Measurements from ENCODE around the gene TANGO6. TPM values are rescaled to one million over a fixed set of nuclear protein-coding genes. Genes with fewer than 3 reads are reported as not detected.

Gene TANGO6
- polyA plus RNA-seq, 1 donor (not counting 4 experiments of a cell fraction or from before 2014, with no cell fraction given) = 13.1 TPM

- no peaks in the 10 kb centered on the region for H3K79me2 ChIP-seq (ENCODE audit: control insufficient read depth, insufficient read depth, low read length)
- FAIRE-seq = peak; percentile 82
- H3K27ac ChIP-seq (ENCODE audit: control insufficient read depth, insufficient read depth, low read length) = peak overlapping the region; percentile 27
- H3K9me1 ChIP-seq (ENCODE audit: control insufficient read depth, extremely low read depth, insufficient read depth, low read length) = no peaks in the 10 kb centered on the region
- no peaks in the 10 kb centered on the region for H3K36me3 ChIP-seq (ENCODE audit: control insufficient read depth in 2 of 2, extremely low read depth in 1 of 2, insufficient read depth in 2 of 2, low read length in 2 of 2)
- no peaks in the 10 kb centered on the region for H4K20me1 ChIP-seq (ENCODE audit: control insufficient read depth, extremely low read depth, insufficient read depth, low read length)
- H3K4me2 ChIP-seq (ENCODE audit: control insufficient read depth, extremely low read depth, insufficient read depth, low read depth, low read length) = peak overlapping the region; percentile 37
- H3K9me3 ChIP-seq (ENCODE audit: control insufficient read depth, low read depth, low read length) = no peaks in the 10 kb centered on the region
- H3K27me3 ChIP-seq (ENCODE audit: control insufficient read depth, extremely low read depth, insufficient read depth, low read length) = no peaks in the 10 kb centered on the region
- peaks cover 77% of the 10 kb centered on the region for H3K4me1 ChIP-seq (ENCODE audit: control insufficient read depth, extremely low read depth, insufficient read depth, low read length)
- no peak overlapping the region for H2AFZ ChIP-seq (ENCODE audit: control insufficient read depth, low read length)
- H3K9ac ChIP-seq (ENCODE audit: control insufficient read depth, extremely low read depth, insufficient read depth, low read length) = no peak overlapping the region
- dilution Hi-C loops (cut with MboI; ENCODE audit: extremely low pct_ligation_motif_present, low sequenced_read_pairs) = no loop called here
- DNase-seq (ENCODE audit: low read depth, low spot score) = peak; percentile 70
- no peak for TF ChIP-seq EZH2 (IDR thresholded peaks at IDR 0.05; ENCODE audit: low read length)
- TF ChIP-seq, protein P1, sequence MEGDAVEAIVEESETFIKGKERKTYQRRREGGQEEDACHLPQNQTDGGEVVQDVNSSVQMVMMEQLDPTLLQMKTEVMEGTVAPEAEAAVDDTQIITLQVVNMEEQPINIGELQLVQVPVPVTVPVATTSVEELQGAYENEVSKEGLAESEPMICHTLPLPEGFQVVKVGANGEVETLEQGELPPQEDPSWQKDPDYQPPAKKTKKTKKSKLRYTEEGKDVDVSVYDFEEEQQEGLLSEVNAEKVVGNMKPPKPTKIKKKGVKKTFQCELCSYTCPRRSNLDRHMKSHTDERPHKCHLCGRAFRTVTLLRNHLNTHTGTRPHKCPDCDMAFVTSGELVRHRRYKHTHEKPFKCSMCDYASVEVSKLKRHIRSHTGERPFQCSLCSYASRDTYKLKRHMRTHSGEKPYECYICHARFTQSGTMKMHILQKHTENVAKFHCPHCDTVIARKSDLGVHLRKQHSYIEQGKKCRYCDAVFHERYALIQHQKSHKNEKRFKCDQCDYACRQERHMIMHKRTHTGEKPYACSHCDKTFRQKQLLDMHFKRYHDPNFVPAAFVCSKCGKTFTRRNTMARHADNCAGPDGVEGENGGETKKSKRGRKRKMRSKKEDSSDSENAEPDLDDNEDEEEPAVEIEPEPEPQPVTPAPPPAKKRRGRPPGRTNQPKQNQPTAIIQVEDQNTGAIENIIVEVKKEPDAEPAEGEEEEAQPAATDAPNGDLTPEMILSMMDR (optimal IDR thresholded peaks at IDR 0.05 in 1 of 3, IDR thresholded peaks at IDR 0.05 in 1 of 3, conservative IDR thresholded peaks at IDR 0.05 in 1 of 3; ENCODE audit: extremely low read depth in 1 of 3, insufficient read depth in 2 of 3, low read length in 3 of 3) = no peak
- no peak overlapping the region for H3K4me3 ChIP-seq (ENCODE audit: control insufficient read depth in 2 of 3, extremely low read depth in 1 of 3, insufficient read depth in 2 of 3, low read depth in 1 of 3, low read length in 3 of 3)
Measured at GRCh38 chr16:68991075-68991474, 147.7 kb downstream of the TANGO6 start.

DNA sequence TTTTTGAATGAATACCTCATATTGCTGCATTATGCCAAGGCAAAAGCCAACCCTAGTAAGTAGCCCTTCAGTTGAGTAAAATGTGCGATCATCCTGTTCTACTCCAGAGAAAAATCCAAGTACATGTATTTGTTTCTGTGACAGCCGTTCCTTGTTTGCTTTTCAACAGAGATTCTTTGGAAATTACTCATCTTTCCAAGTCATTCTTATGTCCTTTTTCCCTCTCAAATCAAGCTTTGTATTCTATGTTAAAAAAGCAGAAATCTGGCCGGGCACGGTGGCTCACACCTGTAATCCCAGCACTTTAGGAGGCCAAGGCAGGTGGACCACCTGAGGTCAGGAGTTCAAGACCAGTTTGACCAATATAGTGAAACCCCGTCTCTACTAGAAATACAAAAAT, 149.2 kb downstream of the TANGO6 start:
- no peaks in the 10 kb centered on the region for H4K20me1 ChIP-seq (ENCODE audit: control insufficient read depth, extremely low read depth, insufficient read depth, low read length)
- DNase-seq (ENCODE audit: low read depth, low spot score) = no peak
- peak overlapping the region; percentile 29 for H3K4me2 ChIP-seq (ENCODE audit: control insufficient read depth, extremely low read depth, insufficient read depth, low read depth, low read length)
- dilution Hi-C loops (cut with MboI; ENCODE audit: extremely low pct_ligation_motif_present, low sequenced_read_pairs) = no loop called here
- H3K9me1 ChIP-seq (ENCODE audit: control insufficient read depth, extremely low read depth, insufficient read depth, low read length) = no peaks in the 10 kb centered on the region
- H3K4me1 ChIP-seq (ENCODE audit: control insufficient read depth, extremely low read depth, insufficient read depth, low read length) = peaks cover 77% of the 10 kb centered on the region
- no peaks in the 10 kb centered on the region for H3K36me3 ChIP-seq (ENCODE audit: control insufficient read depth in 2 of 2, extremely low read depth in 1 of 2, insufficient read depth in 2 of 2, low read length in 2 of 2)
- H2AFZ ChIP-seq (ENCODE audit: control insufficient read depth, low read length) = no peak overlapping the region
- FAIRE-seq = peak; percentile 34
- peak overlapping the region; percentile 31 for H3K9ac ChIP-seq (ENCODE audit: control insufficient read depth, extremely low read depth, insufficient read depth, low read length)
- no peak for TF ChIP-seq EZH2 (IDR thresholded peaks at IDR 0.05; ENCODE audit: low read length)
- TF ChIP-seq, protein P1 (optimal IDR thresholded peaks at IDR 0.05 in 1 of 3, IDR thresholded peaks at IDR 0.05 in 1 of 3, conservative IDR thresholded peaks at IDR 0.05 in 1 of 3; ENCODE audit: extremely low read depth in 1 of 3, insufficient read depth in 2 of 3, low read length in 3 of 3) = no peak
- H3K27ac ChIP-seq (ENCODE audit: control insufficient read depth, insufficient read depth, low read length) = peak overlapping the region; percentile 80
- H3K9me3 ChIP-seq (ENCODE audit: control insufficient read depth, low read depth, low read length) = no peaks in the 10 kb centered on the region
- H3K79me2 ChIP-seq (ENCODE audit: control insufficient read depth, insufficient read depth, low read length) = no peaks in the 10 kb centered on the region
- no peaks in the 10 kb centered on the region for H3K27me3 ChIP-seq (ENCODE audit: control insufficient read depth, extremely low read depth, insufficient read depth, low read length)
- H3K4me3 ChIP-seq (ENCODE audit: control insufficient read depth in 2 of 3, extremely low read depth in 1 of 3, insufficient read depth in 2 of 3, low read depth in 1 of 3, low read length in 3 of 3) = no peak overlapping the region

Measured in keratinocyte (primary cell).